Cortex of kidney (tissue), 1 donor: ENCODE measurements around the gene STARD13.
"Not testable (repeated sequence)": the region's sequence is repeated elsewhere in the genome, so short reads cannot be mapped to it uniquely, and the experiment has no call there.

Experiments used
- DNase-seq: peaks from one replicate; lab custom pipeline; 2025; lab: John Stamatoyannopoulos, UW

Gene STARD13

DNA sequence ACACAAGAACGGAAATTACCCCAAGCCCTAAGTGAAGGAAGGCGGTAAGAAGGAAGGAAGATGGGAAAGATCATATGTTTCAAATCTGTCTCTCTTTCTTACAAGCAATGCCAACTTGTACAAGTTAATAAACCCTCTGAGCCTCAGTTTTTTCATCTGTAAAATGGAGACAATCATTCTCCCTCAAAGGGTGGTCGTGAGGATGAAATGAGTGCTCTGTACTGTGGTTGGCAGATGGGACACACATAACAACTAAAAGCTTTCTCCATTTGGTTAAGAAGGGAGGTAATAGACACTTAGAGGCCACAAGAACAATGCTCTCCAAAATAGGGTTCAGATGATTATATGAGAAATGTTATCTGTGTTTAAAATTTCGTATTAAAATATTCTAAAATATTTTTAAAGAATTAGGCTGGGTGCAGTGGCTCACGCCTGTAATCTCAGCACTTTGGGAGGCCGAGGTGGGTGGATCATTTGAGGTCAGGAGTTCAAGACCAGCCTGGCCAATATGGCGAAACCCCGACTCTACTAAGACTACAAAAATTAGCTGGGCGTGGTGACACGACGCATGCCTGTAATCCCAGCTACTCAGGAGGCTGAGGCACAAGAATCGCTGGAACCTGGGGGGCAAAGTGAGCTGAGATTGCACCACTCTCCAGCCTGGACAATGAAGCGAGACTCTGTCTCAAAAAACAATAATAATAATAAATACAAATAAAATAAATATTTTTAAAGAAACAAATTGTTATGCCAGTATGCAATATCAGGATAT, 89.7 kb downstream of the STARD13 start:
- DNase-seq = no peak

DNA sequence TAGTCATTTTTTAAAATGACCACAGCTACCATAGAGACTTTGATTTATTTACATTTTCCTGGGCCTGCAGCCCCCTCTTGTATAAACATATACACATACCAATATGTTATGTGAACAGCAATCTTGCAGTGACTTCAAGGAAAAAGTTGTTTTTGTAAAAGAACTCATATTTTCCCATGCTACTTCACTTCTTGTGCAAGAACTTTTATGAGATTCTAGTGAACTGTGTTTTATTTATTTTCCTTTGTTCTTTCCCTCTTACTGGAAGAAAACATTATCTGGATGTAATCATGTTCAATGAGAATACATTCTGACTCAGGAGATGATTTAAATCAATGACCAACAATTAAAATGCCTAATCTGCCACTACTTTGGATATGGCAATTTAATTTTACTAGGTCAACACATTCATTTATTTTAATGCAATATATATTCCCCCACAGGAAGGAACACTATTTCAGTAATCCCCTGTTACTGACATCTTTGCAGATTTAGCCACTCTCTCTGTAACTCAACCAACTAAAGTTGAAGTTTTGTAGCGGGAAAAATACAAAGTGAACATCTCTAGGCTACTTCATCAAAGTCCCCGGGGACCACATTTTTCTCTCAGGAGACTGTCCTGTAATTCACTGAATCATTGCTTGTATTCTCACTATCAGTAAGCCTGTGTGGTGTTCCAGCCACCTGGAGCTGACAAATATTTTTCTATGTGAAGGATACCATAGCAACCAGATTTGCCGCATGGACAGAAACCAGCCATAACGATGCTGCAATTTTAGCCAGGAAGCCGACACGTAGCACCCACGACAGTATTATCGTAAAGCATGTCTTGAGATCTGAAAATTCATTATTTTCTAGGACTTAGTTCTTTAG, 90.5 kb downstream of the STARD13 start:
- no peak for DNase-seq

DNA sequence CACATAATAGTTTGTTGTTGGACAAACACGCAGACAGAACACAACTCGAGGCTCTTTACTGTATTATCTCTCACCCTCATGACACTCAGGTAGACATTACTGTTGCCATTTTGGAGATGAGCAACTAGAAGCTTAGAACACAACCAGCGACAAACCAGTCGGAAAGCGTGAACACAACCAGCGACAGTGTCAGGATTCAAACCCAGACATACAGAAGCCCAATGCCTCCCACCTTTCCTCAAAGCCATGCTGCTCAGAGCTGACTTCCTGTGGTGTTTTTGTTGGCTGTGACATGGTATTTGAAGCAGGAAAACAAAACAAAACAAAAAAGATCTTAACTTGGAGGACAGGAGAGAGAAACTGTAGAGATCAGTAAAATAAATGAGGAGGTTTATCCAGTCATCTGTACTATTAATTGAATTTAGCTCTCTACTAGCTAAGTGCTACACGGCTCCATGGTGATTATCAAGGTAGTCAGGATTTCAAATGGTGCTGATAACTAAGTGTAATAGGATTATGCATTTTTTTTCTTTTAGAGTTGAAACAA, 92.1 kb downstream of the STARD13 start:
- DNase-seq = no peak

GRCh38 chr13:33191425-33192210, 93.9 kb downstream of the STARD13 start:
- no peak for DNase-seq

- DNase-seq = no peak
Observed at GRCh38 chr13:33189470-33189869, 96.1 kb downstream of the STARD13 start.

DNA sequence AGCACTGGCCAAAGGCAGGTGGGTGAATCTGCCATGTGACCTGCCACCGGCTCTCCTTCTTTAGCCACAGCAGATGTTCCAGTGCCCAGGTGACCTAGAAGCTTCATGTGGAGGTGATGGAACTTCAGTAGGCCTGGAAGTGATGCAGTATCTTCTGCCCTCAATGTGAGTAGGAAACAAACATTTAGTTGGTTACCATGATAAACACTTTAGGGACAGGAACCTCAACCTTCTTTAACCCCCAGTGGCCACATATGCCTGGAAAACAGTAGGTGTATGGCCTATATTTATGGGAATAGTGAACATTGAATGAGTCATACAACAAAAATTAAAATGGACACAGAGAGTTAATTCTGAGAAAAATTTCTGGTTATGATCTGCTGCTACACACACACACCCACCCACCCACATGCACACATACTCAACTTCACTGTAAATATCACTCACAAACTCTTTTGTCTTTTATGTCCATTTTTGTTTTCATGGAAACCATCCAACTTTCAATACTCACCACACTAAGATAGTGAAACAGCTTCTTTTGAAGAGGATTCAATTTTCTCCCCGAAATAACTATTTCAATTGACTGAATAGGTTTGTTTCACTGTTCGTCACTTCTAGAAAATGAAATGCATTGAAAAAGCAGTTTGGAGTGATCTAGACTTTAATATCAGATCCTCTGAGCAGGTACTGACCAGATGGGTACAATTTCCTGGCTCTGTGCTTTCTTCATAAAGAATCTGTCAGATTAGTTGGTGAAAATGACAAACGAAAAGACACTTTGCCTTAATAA, 97.3 kb downstream of the STARD13 start:
- DNase-seq = no peak

GRCh38 chr13:33186861-33187291, 98.7 kb downstream of the STARD13 start:
- no peak for DNase-seq

DNA sequence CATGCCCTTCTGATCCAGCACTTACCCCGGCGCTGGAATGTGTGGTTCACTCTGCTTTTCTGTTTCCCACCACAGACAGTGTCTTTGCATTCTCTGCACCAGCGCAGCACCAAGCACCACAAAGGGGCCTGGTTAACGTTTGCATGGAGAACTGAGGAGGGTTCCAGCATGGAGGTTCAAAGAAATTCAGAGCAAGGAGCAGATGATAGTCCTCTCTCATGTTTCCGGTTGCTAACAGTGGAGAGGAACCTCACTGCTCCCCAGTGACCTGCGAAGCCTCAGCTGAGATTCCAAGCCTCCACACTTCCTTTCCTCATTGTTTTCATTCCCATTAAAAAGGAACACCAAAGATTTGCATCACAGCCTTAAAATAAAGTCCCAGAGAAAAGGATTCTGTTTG, 99.7 kb downstream of the STARD13 start:
- DNase-seq = no peak

DNA sequence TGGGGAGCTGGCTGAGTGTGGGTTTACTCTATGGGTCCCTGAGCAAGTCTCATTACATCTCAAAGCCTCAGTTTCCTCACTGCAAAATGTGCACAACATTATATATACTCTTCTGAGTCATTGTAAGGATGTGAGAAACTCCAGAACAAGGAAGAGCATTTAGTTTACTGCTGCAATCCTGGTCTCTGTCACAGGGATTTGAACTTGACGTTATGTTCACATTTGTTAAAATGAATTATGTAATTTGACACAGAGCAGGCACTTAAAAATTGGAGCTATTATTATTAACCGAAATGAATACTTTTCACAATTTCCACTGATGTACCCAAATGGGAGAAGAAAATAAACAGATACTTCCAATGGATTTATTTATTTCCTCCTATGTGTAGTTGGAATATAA, 101.0 kb downstream of the STARD13 start:
- no peak for DNase-seq

- no peak for DNase-seq
Observed at GRCh38 chr13:33184112-33184490, 101.5 kb downstream of the STARD13 start.

GRCh38 chr13:33183431-33184111, 102.0 kb downstream of the STARD13 start:
- DNase-seq = no peak

DNA sequence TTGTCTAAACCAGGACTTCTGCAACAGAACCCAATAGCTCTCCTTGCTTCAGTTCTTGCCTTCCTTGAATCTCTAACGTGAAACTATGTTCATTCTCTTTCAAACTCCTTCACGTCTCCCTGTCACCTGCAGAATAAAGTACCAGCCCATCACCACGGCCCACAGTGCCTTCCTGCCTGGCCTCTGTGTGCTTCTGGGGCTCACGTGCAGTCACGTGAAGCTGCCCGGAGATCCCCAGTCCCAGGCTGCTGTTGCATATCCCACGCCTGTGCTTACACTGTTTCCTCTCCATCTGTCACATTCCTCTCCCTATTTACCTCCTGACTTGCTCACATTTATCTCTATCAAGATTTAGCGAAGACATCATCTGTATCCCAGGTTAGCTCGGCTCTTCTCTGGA, 102.8 kb downstream of the STARD13 start:
- no peak for DNase-seq

- no peak for DNase-seq
Observed at GRCh38 chr13:33181264-33181663, 104.3 kb downstream of the STARD13 start.

DNA sequence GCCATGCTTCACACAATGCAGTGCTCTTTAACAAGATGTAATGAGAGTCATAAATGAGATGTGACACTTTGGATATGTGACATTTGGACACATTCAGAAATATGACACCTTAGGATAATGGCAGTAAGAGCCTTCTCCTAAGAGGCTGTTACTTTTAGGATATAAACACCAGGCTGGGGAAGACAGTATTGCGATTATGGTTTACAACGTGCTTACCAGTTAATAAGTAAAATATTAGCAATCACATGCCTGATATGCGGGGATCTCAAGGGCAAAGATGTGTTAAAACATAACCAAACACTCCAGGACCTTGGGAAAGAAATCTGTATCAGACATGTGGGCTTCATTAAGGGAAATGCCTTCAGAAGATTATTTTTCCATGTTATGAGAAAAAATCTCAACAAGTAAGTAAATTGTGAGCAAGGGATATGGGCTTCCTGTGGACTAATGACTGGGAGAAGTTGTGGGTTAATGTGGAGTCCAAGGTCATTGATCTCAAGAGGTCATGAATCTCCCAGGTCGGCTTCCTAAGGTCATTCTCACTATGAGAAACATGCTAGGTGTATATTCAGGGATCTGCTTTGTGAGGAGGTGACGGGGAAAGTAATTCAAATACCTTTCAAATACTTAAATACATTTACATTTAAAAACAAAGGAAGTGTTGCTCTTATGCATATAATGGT, 105.3 kb downstream of the STARD13 start:
- no peak for DNase-seq

DNA sequence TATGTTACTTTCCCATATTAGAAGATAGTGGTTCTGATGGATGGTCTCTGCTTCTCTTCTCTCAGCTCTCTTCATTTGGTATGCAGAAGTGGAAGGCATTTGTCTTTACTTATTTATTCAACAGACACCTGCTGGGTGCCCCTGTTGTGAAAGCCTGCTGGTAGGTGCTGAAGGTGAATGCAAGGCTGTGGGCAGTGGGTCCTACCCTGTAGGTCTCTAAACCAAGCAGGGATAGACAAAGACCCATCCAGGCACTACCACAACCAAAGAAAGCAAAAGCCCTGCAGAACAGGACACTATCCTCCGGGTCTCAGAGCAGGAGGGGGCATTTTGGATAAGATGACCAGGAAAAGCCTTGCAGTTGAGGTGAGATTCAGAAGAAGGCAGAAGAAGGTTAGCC, 106.1 kb downstream of the STARD13 start:
- no peak for DNase-seq

- no peak for DNase-seq
Observed at GRCh38 chr13:33178209-33178840, 107.2 kb downstream of the STARD13 start.

DNA sequence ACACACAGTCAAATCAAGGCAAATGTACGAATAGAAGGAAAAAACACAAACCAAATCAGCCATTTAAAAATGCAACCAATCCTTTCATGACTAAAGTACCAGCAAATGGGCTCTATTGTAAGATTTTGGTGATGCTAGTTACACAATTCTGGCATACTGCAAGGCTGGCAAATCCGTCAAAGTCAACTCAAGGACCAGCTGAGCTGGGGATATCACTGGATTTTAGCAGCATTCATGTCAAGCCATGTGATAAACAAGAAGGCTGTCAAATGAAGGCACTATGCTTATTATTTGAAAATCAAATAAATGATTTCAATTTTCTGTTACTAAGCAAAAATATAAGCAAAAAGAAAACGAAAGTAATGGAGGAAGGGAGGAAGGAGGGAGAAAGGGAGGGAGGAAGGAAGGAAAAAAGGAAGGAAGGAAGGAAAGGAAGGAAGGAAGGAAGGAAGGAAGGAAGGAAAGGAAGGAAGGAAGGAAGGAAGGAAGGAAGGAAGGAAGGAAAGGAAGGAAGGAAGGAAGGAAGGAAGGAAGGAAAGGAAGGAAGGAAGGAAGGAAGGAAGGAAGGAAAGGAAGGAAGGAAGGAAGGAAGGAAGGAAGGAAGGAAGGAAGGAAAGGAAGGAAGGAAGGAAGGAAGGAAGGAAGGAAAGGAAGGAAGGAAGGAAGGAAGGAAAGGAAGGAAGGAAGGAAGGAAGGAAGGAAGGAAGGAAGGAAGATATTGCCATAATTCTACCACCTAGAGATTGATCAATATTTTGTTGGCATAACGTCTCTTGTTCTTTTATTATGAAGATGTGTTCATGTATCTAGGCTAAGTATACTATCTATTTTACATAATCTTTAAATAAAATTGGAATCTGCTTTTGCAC, 108.0 kb downstream of the STARD13 start:
- DNase-seq = not testable (repeated sequence)

- no peak for DNase-seq
Observed at GRCh38 chr13:33176526-33176925, 109.0 kb downstream of the STARD13 start.

DNA sequence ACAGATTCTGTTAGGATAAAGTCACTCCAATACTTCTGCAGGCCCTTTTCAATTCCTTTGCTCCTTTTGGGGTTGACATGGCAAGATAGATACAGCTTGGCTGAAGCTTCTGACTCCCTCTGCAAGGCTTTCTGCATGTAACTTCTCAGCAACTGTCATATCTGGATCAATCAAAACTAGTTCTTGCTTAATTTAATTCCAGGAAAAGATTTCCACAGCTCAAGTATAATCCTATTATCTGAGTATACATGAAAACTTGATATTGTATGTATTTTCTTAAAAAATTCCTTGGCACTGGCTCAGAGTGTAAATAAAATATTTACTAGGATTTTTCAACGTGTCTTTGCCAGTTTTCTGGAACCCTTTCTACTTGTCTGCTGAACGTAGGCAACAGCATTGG, 109.6 kb downstream of the STARD13 start:
- DNase-seq = no peak
